ENCODE results near the gene DHFR.
"Not testable (repeated sequence)": the region's sequence is repeated elsewhere in the genome, so short reads cannot be mapped to it uniquely, and the experiment has no call there.

The DHFR gene

GRCh38 chr5:80592105-80592504 lies 62.7 kb downstream of the DHFR start:
- DNase-seq = no peak

GRCh38 chr5:80591352-80591751 lies 63.4 kb downstream of the DHFR start:
- no peak for DNase-seq

- DNase-seq = no peak
These were observed 64.0 kb downstream of the DHFR start for GRCh38 chr5:80590766-80591165.

- DNase-seq = no peak
These were observed 65.8 kb downstream of the DHFR start for GRCh38 chr5:80588858-80589540.

- DNase-seq = no peak
These were observed 70.0 kb downstream of the DHFR start for GRCh38 chr5:80584770-80585169.

- not testable (repeated sequence) for DNase-seq
These were observed 74.5 kb downstream of the DHFR start for GRCh38 chr5:80580291-80580690.

GRCh38 chr5:80579050-80579449 lies 75.7 kb downstream of the DHFR start:
- no peak for DNase-seq

- DNase-seq = no peak
These were observed 77.1 kb downstream of the DHFR start for GRCh38 chr5:80577707-80578106.

- DNase-seq = no peak
These were observed 78.4 kb downstream of the DHFR start for GRCh38 chr5:80576383-80576782.

Measured in activated T-cell treated with anti-CD3 and anti-CD28 coated beads, Interleukin-2, amount 50 U/mL, for 48 hours (primary cell).